Pancreas (tissue), 10 donors: ENCODE measurements around the gene NDUFS1. TPM values are rescaled to one million over a fixed set of nuclear protein-coding genes. Genes with fewer than 3 reads are reported as not detected.
A peak's percentile ranks its signal among the peaks of the same experiment; 100 is the strongest.

Experiments
- ATAC-seq, 4 donors: fragments of 200-7000 bp; cut with Tn5 transposase; one replicate each; pipeline versions ENCODE4 v1.8.0 to v1.9.1; 2020; ENCODE audit warnings: mild to moderate bottlenecking in 4 of 4, moderate library complexity in 4 of 4
- DNase-seq, 6 donors: peaks; one replicate each; pipeline ENCODE4 v3.0.0-alpha.2; 2020
- FAIRE-seq: peaks from 2 replicates; lab custom pipeline; 2012; peaks lifted over from hg19 to GRCh38; lab: Jason Lieb, UNC
- H3K27ac ChIP-seq, 4 donors: fragments of 200-600 bp; sonication (generic); 1 replicate in 3 of 4; 2 replicates in 1 of 4; pipeline versions ENCODE4 v1.5.0 to v1.8.0; 2020
- H3K27me3 ChIP-seq, 4 donors: fragments of 200-600 bp; one replicate each; pipeline ENCODE4 v1.8.0; 2021
- H3K36me3 ChIP-seq, 3 donors: fragments of 200-600 bp; sonication (generic) in 1 of 3; one replicate each; pipeline versions ENCODE4 v1.5.0 to v1.8.0; 2020 to 2021
- H3K4me1 ChIP-seq, 3 donors: fragments of 200-600 bp; one replicate each; pipeline ENCODE4 v1.8.0; 2021
- H3K4me3 ChIP-seq, 4 donors: fragments of 200-600 bp; sonication (generic) in 2 of 4; one replicate each; pipeline versions ENCODE4 v1.5.0 to v1.8.0; 2020 to 2021
- H3K9me3 ChIP-seq, 4 donors: fragments of 200-600 bp; one replicate each; pipeline ENCODE4 v1.8.0; 2021
- CTCF ChIP-seq, 4 donors: fragments of 200-600 bp; sonication (generic) in 3 of 4; IDR thresholded peaks; one replicate each; pipeline versions ENCODE4 v1.5.0 to v1.8.0; 2021; ENCODE audit warnings: antibody characterized with exemption in 4 of 4
- WGBS, 2 donors: extraction: QIAGEN DNeasy Blood & Tissue Kit; methylation state at CpG; one replicate each; pipeline ENCODE4 v1.1.7; 2013; 5-methylcytosine and 5-hydroxymethylcytosine counted together
- intact Hi-C, 3 donors: fragments of 100-400 bp; cut with DNase I; formaldehyde crosslinking; loops; one replicate each; pipeline versions ENCODE4 v1.11.1 to v1.14.2; 2022
- polyA plus RNA-seq, 2 donors: library from polyadenylated mRNA; stranded (reverse); fragments of 200-250 nt; gene quantifications; one replicate each; pipeline ENCODE4 v1.2.3, GENCODE V29; 2013
- total RNA-seq, 6 donors: library from RNA; stranded (reverse); fragmentation: NEBNext Ultra II Directional in 4 of 6; extraction: Animal tissue kit (Norgen Biotek cat#: 25700) in 4 of 6; gene quantifications; one replicate each; pipeline versions ENCODE4 v1.2.1 to v1.2.4, GENCODE V29; 2021 to 2023
- donor health status: healthy with polysubstance abuse.
- donor health status: DM: no; HTN: no; CAD: no; lungs with moderate emphysema.
- donor health status: DM: no; HTN: no; CAD: no.
- donor health status: control.
- donor health status: control.
- donor health status: Bipolar disorder and iron deficiency.
- donor health status: DM: yes; HTN: yes; CAD: no.
- donor health status: DM: no; HTN: no; CAD: no.
- donor health status: DM: no; HTN: no; CAD: no.
- donor health status: DM: yes; HTN: yes; CAD: no.

NDUFS1 gene
- total and polyA plus RNA-seq, 8 donors, result 7.3 to 42.1 (median 30.1) TPM

DNA sequence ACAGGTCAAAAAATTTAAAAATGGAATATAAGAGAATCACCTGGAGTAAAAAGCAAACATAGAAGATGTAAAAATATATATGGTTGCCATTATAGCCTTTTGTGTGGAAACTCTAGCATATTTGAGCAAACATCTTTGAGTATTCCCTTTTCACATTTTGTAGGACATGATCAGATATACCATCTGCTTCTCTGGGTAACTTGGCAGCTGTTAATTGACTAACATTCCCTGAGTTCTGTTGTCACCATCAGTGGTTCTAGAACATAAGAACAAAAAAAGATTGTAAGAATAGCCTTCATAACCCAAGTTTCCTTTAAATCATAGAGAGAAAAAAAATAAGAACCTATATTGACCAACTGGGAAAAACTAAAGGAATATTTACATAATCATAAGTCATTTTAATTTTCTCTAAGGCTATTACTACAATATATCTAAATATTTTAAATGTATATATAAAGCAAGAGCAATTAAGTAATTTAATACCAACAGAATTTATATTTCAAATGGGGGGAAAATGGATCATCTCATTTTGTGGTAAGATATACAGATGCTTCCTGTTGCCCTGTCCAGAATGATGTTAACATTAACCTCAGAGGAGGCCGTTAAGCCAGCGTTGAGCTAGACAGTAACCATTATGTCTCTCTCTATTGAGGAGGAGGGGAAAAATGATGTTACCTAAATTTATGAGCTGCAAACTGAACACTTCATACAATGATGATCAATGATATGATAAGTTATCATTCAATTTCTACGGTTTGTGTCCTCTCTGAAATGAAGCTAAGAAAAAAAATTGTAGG, 63.5 kb downstream of the NDUFS1 start:
- FAIRE-seq (no peak), DNase-seq (no peak)

GRCh38 chr2:206092297-206092696, 66.9 kb downstream of the NDUFS1 start:
- no peak overlapping the region for H3K4me3 ChIP-seq
- DNase-seq (no peak), ATAC-seq (no peak), FAIRE-seq (no peak)
- H3K27me3 ChIP-seq, result no peaks in the 10 kb centered on the region
- H3K9me3 ChIP-seq, result no peaks in the 10 kb centered on the region
- 90 to 96% methylated on average over 2 of the region's 2 CpGs for WGBS, 2 donors
- intact Hi-C loops, result no loop called here
- H3K27ac ChIP-seq, result no peak overlapping the region
- H3K36me3 ChIP-seq, result no peaks in the 10 kb centered on the region
- H3K4me1 ChIP-seq, result peaks cover 0 to 2% (median 0%) of the 10 kb centered on the region in 3 donors
- no peak for TF ChIP-seq CTCF (IDR thresholded peaks at IDR 0.05)

More for the DNA sequence above, 63.5 kb downstream of the NDUFS1 start:
- intact Hi-C loops, result no loop called here
- WGBS, 2 donors, result 74 to 77% methylated on average over 3 of the region's 3 CpGs
- Histone ChIP-seq H3K36me3 (no peaks in the 10 kb centered on the region), H3K4me3 (no peak overlapping the region), H3K27ac (no peak overlapping the region), H3K9me3 (no peaks in the 10 kb centered on the region), H3K4me1 (no peaks in the 10 kb centered on the region), H3K27me3 (no peaks in the 10 kb centered on the region)
- no peak for TF ChIP-seq CTCF (IDR thresholded peaks at IDR 0.05)
- ATAC-seq, result no peak

DNA sequence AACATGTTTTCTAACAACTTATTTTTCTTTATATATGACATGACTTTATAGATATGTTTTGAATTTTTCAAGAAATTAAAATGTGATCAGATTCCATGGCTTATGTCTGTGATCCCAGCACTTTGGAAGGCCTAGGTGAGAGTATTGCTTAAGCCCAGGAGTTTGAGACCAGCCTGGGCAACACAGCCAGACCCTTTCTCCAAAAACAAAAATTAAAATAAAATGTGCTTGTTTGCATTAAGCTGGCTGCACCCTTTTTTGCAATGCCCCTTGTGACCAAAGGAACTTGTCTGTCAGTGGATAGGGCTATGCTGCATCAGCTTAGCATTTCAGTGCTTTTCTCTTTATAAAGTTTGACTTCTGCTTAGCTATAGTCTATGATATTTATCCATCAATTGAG, 71.0 kb downstream of the NDUFS1 start:
- DNase-seq (no peak), FAIRE-seq (no peak), ATAC-seq (no peak)
- no peak for TF ChIP-seq CTCF (IDR thresholded peaks at IDR 0.05)
- H3K9me3 ChIP-seq, result no peaks in the 10 kb centered on the region
- no peak overlapping the region for H3K27ac ChIP-seq
- H3K4me1 ChIP-seq, result peaks cover 4 to 7% (median 6%) of the 10 kb centered on the region in 3 donors
- H3K27me3 ChIP-seq, result no peaks in the 10 kb centered on the region
- no peak overlapping the region for H3K4me3 ChIP-seq
- intact Hi-C loops, result no loop called here
- H3K36me3 ChIP-seq, result no peaks in the 10 kb centered on the region

DNA sequence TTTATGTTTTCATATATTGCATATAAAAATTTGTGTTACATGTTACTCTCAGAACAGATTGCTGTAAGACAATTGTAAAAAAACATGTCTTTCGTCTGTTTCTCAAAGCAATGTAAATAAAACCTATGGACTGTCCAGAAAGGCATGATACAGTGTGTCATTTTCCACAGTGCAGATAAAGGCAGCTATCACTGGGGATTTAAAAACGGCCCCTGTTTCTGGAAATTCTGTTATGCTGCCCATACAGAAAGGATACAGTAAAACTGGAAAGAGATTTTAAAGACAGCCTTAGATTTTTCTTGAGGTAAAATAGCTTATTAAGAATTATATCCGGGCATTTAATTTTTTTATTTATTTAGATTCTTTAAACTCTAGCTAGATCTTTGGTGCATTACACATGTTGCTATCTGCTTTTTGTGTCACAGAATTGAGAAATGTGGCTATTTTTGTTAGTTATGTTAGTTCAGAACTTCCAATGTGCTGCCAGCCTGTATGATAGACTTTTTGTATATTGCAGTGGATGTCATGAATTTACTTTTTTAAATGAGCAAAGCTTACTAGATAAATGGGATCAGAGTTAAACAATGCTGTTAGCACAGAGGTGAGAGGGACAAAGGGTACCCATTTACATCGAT, 72.4 kb downstream of the NDUFS1 start:
- Histone ChIP-seq H3K36me3 (no peaks in the 10 kb centered on the region), H3K27me3 (no peaks in the 10 kb centered on the region), H3K4me3 (peak overlapping the region; percentile 3 to 83 (median 80)), H3K9me3 (no peaks in the 10 kb centered on the region), H3K27ac (peak overlapping the region; percentile 93 to 98 (median 97)), H3K4me1 (peaks cover 5 to 12% (median 10%) of the 10 kb centered on the region in 3 donors)
- TF ChIP-seq CTCF (IDR thresholded peaks at IDR 0.05), result no peak
- intact Hi-C loops, result no loop called here
- DNase-seq, result no peak
- 0 to 2% methylated on average over 4 of the region's 4 CpGs for WGBS, 2 donors
- peak in 2 of 4 donors; percentile 7 to 29 for ATAC-seq
- FAIRE-seq, result no peak
